GM21360 (cell line): ENCODE data around the gene LSM3.
A peak's percentile ranks its signal among the peaks of the same experiment; 100 is the strongest.

Source experiments
- ATAC-seq: cut with Tn5 transposase; IDR thresholded peaks from one replicate; pipeline ENCODE4 v1.9.1; 2021; ENCODE audit warnings: mild to moderate bottlenecking, moderate library complexity; ENCODE audit not compliant: unreplicated experiment

The LSM3 gene

DNA sequence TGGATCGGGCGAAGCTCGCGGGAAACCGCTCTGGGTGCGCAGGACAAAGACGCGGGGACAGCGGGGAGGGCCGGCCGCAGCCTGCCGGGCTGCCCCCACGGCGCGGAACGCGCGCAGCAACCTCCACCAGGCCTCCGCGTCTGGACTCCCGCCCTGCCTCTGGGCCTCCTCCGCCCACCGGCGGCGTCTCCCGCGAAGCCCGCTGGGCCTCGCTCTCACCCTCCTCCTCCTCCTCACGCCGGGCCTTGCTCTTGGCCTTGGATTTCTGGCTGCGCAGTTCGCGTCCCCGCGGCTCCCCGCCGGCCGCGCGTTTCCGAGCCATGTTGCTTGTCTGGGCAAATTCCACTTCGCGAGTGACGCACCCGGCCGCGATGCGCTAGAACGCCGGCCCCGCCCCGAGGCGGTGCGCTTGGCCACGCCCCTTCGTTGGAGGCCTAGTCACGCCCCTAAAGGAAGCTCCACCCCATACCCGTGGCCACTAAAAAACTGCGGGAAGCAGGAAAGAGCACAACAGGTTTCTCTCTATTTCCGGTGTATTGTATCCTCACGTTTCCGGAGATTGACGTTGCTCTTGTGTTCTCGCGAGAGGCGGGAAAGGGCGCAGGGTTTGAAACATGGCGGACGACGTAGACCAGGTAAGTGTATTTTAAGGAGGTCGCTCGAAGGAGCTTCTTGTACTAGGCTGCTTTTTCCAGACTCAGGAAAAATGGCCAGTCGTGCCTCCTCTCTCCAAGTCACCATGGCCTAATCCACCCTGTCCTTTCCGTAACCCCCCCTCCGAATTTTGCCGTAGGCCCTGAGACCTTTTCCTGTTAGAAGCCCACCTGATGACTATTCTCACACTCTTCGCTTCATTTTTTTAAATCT is at the start of gene LSM3, which contains the start of gene XPC:
TSS of gene LSM3 (plus strand) at position 571 of the 867 bp plus-strand sequence. CDS start at position 615, 44 bp downstream.
TSS of gene XPC (minus strand) at position 355 of the 867 bp plus-strand sequence. CDS start at position 322, 33 bp downstream.
- ATAC-seq: peak; percentile 88

DNA sequence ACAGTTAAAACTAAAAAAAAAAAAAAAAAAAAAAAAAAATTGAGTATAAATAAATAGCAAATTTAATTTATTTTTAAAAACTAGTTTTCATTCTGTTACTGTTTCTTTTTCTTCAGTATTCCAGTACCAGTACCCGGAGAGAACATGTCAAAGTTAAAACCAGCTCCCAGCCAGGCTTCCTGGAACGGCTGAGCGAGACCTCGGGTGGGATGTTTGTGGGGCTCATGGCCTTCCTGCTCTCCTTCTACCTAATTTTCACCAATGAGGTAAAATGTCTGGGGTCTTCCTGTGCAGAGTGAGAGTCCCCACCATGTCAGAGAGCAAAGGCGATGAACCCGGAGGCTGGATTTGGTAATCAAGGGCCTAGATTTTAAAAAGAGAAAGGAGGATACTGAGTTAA is 49.3 kb upstream of the LSM3 start:
- ATAC-seq: no peak

DNA sequence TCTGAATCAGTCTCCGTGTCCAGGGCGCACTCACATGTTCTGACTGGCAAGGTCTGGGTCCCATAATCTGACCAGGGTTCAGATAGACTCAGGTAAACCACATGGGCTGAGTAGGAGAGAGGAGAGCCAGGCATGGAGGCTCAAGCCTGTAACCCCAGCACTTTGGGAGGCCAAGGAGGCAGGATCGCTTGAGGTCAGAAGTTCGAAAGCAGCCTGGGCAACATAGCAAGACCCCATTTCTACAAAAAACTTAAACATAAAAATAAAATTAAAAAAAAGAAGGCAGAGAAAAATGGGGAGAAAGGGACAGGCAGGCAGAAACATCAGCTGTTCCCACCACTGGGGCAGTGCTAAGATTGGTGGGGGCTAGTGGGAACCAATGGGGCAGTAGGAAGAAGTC is 48.4 kb upstream of the LSM3 start:
- ATAC-seq: no peak

DNA sequence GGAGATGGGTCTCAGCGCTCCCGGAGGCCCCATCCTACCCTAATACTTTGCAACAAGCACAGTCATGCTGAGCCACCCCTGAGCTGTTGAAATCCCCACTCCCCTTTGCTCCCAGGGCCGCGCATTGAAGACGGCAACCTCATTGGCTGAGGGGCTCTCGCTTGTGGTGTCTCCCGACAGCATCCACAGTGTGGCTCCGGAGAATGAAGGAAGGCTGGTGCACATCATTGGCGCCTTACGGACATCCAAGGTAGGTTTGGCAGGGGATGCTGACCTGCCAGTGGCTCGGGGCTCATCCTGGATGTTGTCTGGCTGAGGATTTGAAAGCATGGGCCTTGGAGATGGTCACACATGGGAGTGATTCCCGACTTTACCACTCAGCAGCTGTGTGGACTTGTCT is 47.9 kb upstream of the LSM3 start:
- no peak for ATAC-seq

DNA sequence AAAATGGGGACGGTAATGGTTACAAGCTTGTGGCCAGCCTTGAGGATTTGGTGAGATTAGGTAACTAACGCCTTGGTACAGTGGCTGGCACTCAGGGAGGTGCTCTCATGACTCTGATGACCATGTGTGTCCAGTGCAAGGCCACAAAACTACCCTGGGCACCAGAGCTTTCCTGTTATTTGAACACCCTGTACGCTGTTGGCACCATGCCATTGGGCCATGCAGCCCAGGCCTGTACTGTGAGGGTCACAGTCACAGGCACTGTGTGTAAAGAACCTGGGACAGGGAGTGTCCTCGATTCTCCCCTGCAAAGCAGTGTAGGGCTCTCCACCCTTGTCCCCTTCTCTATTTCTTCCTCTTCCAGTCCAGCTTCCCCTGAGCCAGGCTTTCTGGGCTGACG is 47.5 kb upstream of the LSM3 start:
- ATAC-seq: no peak

DNA sequence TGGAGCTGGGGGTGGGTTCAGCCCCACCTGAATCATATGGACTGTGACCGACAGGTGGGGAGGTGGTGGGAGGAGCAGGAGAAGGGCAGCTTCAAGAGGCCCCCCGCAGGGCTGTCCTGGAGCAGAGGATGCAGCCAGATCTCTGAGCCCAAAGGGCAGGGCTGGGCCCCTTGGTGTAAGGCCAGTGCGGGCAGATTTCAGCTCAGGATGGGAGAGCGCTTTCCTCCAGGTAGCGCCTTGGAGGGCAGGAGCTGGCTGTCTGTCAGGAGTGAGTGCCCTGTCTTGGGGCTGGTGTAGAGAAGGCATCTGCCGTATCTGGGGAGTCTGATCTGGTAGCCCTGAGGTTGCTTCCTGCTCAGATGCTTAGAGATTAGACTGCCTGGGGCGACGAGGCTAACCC is 46.5 kb upstream of the LSM3 start:
- ATAC-seq: no peak

DNA sequence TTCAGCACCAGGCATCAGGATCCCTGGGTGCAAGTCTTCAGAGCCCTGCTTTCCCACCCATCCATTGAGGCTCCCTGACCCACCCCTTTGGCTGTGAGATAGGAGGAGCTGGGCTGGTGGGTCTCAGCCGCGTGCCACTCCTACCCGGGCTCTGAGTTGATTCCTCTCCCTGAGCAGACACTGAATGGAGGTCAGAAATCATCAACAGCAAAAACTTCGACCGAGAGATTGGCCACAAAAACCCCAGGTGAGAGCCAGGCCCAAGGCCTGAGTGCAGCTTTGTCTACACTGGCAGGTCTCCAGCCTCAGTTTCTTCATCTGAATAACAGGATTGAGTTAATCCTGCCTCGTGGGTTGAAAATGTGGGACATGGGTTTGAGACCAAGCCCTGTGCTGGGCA is 45.9 kb upstream of the LSM3 start:
- no peak for ATAC-seq

DNA sequence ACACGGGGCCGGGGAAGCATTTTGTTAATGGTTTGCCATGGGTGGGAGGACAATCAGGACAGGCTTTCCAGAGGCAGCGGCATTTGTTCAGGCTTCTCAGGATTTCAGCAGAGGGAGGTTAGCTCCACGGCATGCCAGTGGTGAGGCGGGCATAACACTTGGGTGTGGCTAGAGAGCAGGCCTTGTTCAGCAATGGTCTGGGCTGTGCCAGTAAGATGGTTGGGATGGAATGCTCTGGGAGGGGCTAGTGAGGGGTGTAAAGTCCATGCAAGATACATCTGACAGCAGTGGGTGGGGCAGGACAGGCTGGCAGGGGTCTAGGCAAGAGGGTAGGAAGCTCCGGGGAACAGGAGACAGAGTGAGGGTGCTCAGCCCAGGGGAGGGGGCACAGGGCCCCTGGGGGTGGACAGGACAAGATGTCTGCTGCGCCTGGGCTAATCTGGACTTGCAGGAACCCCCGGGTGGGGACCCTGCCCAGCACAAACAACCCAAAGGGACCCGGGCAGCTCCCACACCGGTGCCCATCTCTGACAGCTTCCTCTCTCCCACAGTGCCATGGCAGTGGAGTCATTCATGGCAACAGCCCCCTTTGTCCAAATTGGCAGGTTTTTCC is 45.3 kb upstream of the LSM3 start:
- ATAC-seq: no peak

DNA sequence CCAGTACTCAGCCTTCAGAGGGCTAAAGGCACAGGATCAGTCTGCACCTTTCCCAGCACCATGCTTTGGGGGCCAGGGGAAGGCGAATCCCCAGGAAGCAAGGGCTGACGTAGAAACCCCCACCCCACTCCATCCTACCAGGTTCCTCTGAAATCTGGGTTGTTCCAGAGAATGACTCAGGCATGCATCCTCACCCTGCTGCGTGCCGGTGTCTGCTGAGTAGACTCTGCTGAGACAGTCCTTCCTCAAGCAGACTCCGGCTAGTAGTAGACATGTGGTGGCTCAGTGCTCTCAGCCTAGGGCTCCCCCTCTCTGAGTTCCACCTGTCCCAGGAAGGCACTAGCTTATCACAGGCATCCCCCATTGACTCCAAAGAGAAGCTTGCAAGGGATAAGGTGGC is 44.7 kb upstream of the LSM3 start:
- ATAC-seq: no peak

DNA sequence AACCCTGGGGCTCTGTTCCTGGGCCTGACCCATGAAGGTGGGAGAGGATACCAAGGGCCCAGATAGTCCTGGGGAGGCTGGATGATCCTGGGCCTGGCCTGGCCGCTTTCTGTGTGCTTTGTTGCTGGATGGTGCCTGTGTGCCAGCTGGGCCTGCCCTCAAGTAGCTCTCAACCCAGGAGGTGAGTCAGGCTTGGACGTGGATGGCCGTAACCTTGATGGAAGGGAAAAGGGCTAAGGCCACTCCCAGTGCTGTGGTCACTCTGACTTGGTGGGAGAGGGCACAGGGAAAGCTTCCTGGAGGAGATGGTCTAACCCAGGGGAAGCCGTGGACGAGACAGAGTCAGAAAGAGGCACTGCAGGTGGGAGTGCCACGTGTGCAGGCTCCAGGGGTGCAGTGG is 44.3 kb upstream of the LSM3 start:
- ATAC-seq: no peak

DNA sequence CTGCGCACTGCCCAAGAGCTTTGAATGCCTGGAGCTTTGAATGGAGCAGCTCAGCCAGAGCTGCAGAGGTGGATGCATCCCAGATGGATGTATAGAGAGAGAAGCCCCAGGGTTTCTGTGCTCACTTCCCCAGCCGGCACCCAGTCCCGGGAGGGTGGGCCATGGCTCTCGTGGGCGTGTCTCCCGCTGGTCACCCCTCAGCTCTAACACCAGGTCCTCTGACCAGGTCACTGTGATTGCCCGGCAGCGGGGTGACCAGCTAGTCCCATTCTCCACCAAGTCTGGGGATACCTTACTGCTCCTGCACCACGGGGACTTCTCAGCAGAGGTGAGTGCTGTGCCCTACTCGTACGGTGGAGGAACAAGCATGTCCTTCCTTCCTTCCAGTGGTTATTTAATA is 43.0 kb upstream of the LSM3 start:
- ATAC-seq: no peak

DNA sequence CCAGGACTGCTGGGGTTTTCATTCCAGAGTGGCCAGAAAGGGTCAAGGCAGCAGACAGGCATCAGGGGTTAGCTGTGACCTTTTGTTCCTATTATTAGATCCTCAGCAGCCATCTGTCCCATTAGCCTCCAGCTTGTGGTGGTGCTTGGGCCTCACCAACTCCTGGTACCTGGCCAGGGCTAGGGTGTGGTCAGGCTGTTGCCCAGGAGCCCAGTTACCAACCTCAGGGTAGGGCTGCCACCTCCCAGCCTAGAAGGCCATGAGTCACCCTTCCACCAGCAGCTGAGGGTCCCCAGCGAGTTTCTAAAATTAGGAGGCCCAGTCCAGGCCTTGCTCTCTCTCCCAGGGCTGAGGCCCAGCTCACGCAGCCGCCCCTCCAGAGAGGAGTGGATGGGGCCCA is 41.6 kb upstream of the LSM3 start:
- no peak for ATAC-seq

DNA sequence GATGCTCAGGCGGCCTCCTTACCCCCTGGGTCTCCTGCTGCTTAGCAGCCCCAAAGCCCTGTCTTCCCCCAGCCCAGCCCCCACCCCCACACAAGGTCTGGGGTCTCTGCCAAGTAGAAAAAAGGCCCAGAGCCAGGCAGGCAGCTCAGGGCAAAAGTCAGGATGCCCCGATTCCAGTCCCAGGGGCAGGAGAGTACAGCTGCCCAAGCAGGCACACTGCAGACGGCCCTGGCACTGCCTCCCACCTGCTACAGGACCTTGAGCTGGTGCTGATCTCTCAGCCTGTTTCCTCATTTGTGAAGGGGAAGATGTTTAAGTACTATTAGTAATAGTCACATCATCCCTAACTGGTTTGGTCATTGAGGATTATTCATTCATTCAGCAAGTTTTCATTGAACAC is 41.2 kb upstream of the LSM3 start:
- no peak for ATAC-seq

DNA sequence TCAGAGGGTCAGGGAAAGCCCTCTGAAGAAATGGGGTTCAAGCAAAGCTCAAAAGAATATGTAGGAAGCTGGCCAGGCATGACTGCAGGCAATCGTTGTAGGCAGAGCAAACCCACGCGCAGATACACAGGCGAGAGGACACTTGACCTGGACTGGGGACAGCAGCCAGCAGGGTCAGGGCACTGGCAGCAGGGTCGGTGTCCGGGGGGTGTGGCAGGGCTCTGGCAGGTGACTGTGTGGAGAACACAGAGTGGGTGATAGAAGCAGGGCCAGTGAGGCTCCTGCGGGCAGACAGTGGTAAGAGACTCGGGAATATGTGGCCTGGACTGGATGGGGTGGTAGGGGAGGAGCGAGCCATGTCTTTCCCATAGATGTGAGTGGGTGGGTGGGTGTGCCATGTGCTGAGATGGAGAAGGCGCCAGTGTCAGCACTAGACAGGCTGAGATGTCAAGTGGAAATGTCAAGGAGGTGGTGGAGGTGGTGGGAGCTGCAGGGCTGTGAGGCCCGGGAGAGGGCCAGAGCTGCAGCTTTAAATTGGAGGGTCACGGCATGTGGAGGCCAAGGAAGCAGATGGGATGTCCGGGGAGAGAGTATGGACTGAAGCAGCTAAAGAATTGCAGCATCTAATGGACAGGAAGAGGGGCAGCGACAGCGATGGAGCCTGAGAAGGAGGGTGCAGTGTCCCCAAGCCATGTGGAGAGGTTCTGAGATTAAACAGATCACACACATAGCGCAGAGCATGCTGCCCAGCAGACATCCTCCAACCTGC is 40.3 kb upstream of the LSM3 start:
- no peak for ATAC-seq

DNA sequence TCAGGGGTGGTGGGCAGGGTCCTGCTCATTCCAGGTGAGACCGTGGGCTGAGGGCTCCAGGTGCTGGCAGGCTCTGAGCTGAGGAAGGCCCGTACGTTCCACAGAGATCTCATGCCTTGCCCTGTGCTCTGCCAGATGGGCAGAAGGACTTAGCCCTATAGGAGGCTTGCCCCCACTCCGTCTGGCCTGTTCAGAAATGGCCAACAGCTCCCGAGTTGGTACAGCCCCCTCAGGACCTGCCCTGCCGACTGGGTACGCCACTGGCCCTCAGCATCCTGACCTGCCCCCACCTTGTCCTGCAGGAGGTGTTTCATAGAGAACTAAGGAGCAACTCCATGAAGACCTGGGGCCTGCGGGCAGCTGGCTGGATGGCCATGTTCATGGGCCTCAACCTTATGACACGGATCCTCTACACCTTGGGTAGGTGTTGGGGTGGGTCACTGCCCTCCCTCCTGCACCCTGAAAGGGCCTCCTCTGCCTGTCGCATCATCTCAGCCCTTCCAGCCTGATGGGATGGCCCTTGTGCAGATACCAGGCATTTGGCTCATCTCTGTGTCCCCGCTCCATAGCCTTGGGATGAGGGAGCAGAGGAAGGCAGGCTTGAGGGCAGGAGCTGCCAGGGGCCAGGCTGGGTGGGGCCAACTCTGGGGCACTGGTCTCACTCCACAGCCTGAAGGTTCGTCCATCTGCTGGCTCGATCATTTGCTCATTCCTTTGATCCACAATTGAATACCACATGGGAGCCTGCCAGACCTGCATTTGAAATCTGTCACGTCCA is 39.5 kb upstream of the LSM3 start:
- no peak for ATAC-seq

DNA sequence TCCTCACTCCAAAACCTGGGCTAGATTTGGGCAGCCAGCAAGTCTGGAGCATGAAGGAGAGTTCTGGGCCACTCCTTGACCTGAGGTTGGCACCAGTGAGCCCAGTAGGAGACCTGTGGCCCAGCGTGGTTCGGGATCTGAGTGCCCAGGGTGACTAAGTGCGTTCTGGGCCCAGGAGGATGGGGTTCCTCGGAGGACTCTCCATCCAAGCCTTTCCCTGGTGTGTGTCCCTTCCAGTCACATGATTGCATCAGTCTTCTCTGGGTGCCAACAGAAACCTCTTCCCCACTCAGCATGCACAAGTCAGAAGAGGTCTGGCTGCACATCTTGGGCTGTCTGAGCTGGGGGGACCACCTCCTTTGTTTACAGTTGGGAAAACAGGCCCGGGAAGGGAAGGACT is 38.8 kb upstream of the LSM3 start:
- no peak for ATAC-seq

DNA sequence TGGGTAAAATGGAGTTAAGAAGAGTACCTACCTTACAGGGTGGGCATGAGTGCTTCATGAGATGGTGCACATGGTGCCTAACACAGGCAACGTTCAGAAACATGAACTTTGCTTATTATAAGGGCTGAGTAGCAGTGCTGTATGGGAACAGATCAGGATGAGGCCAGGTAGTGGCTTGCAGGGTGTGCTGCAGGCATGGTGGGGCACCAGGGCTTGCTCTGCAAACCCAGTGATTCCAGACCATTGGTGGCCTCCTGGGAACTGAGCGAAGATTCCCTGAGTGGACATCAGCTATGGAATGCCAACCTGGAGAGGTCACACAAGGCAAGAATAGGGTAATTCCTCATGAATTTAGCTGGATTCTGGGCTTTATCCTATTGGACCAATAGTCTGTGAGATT is 37.9 kb upstream of the LSM3 start:
- ATAC-seq: no peak

DNA sequence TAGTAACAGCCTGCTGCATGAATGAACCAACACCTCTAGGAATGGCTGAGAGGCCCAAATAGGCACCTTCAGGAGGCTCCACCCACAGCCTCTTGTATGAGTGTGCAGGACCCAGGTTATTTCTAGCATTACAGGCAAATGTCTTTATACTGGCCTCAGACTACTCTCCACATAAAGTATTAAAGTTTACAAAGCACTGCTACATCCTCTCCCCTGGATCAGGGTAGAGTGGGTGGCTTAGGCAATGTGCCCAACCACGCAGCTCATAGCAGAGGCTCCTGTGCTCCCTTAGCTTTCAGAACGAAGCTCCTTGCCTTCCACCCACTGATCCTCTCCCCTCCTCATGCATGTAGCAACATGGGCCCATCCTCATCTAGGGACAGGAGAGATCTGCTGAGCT is 37.5 kb upstream of the LSM3 start:
- no peak for ATAC-seq

DNA sequence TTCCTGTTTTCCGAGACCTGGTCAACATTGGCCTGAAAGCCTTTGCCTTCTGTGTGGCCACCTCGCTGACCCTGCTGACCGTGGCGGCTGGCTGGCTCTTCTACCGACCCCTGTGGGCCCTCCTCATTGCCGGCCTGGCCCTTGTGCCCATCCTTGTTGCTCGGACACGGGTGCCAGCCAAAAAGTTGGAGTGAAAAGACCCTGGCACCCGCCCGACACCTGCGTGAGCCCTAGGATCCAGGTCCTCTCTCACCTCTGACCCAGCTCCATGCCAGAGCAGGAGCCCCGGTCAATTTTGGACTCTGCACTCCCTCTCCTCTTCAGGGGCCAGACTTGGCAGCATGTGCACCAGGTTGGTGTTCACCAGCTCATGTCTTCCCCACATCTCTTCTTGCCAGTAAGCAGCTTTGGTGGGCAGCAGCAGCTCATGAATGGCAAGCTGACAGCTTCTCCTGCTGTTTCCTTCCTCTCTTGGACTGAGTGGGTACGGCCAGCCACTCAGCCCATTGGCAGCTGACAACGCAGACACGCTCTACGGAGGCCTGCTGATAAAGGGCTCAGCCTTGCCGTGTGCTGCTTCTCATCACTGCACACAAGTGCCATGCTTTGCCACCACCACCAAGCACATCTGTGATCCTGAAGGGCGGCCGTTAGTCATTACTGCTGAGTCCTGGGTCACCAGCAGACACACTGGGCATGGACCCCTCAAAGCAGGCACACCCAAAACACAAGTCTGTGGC is 36.8 kb upstream of the LSM3 start:
- ATAC-seq: no peak

DNA sequence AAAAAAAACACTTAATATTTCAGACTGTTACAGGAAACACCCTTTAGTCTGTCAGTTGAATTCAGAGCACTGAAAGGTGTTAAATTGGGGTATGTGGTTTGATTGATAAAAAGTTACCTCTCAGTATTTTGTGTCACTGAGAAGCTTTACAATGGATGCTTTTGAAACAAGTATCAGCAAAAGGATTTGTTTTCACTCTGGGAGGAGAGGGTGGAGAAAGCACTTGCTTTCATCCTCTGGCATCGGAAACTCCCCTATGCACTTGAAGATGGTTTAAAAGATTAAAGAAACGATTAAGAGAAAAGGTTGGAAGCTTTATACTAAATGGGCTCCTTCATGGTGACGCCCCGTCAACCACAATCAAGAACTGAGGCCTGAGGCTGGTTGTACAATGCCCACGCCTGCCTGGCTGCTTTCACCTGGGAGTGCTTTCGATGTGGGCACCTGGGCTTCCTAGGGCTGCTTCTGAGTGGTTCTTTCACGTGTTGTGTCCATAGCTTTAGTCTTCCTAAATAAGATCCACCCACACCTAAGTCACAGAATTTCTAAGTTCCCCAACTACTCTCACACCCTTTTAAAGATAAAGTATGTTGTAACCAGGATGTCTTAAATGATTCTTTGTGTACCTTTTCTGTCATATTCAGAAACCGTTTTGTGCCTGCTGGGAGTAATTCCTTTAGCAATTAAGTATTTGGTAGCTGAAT is 35.9 kb upstream of the LSM3 start:
- ATAC-seq: no peak
